Measurements from ENCODE around the gene TCHH. TPM values are rescaled to one million over a fixed set of nuclear protein-coding genes. Genes with fewer than 3 reads are reported as not detected.
"Not testable (repeated sequence)": the region's sequence is repeated elsewhere in the genome, so short reads cannot be mapped to it uniquely, and the experiment has no call there.

TCHH gene
- total RNA-seq, 3 donors from 2014 or later, result 0.05 to 0.09 TPM; not detected in 1

DNA sequence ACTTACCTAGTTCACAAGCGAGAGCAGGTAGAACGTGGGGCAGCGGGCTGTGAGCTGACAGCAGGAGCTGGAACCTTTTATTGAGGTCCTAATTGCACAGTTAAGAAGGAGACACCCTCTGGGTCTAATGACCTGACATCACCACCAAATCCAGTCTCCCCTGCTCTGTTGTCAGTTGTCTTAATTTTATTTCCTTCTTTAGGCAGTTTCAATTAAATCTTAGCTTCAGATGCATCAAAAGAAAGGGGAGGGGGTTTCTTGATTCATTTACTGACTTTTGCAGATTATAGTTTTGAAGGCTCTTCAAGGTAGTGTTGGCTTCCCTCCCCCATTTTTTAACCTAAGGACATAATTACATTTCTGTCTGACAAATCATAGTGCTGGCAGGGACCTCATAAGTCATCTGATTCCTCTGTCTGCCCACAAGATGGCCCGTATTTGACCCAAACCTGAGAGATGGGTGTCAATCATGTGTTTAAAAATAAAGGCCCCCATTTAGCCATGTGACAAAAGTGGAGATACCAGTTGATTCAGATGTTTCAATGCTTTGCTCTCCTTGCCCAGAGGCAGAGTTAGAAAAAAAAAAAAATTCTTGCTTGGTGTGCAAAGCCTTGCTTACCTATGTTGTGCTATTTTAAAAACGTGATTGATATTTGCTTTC is 26.1 kb downstream of the TCHH start, which contains the start of gene TCHHL1:
TSS of gene TCHHL1 (minus strand) at position 51 of the 661 bp plus-strand sequence. CDS start 921 bp downstream, outside the sequence.
- no peaks in the 10 kb centered on the region for H3K4me1 ChIP-seq (ENCODE audit: low read depth)
- TF ChIP-seq, protein P1, sequence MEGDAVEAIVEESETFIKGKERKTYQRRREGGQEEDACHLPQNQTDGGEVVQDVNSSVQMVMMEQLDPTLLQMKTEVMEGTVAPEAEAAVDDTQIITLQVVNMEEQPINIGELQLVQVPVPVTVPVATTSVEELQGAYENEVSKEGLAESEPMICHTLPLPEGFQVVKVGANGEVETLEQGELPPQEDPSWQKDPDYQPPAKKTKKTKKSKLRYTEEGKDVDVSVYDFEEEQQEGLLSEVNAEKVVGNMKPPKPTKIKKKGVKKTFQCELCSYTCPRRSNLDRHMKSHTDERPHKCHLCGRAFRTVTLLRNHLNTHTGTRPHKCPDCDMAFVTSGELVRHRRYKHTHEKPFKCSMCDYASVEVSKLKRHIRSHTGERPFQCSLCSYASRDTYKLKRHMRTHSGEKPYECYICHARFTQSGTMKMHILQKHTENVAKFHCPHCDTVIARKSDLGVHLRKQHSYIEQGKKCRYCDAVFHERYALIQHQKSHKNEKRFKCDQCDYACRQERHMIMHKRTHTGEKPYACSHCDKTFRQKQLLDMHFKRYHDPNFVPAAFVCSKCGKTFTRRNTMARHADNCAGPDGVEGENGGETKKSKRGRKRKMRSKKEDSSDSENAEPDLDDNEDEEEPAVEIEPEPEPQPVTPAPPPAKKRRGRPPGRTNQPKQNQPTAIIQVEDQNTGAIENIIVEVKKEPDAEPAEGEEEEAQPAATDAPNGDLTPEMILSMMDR (IDR thresholded peaks at IDR 0.05), result no peak

DNA sequence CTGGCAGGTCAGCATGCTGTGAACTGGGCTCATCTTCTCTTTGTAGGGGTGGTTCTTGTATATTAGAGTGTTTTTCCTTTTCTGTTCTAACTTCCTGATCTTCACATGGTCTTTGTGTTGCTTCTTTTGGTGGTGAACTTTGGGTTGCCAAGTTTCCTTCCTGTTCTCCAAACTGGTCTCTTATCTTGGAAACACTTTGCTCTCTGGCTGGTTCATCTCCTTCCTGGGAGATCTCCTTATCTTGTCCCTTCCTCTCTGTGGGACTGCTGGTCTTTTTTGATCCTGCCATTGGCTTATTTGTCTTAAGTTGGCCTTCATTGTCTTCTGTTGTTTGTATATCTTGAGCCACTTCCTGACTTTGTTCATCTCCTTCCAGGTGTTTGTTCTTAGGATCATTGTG is 28.5 kb downstream of the TCHH start:
- intact Hi-C loops (cut with DNase I, micrococcal nuclease), result no loop called here
- no peak for DNase-seq
- TF ChIP-seq, protein P1 (IDR thresholded peaks at IDR 0.05), result no peak
- Histone ChIP-seq H3K36me3 (ENCODE audit: low read depth) (no peaks in the 10 kb centered on the region), H3K4me3 (no peak overlapping the region), H3K4me1 (ENCODE audit: low read depth) (no peaks in the 10 kb centered on the region), H3K9me3 (no peaks in the 10 kb centered on the region)
- ATAC-seq, result no peak

More for the DNA sequence above, 26.1 kb downstream of the TCHH start, which contains the start of gene TCHHL1:
- ATAC-seq (no peak), DNase-seq (no peak)
- Histone ChIP-seq H3K36me3 (ENCODE audit: low read depth) (no peaks in the 10 kb centered on the region), H3K4me3 (no peak within 1 kb of the TSS), H3K9me3 (peaks cover 4% of the 10 kb centered on the region)
- intact Hi-C loops (cut with DNase I, micrococcal nuclease), result no loop called here

DNA sequence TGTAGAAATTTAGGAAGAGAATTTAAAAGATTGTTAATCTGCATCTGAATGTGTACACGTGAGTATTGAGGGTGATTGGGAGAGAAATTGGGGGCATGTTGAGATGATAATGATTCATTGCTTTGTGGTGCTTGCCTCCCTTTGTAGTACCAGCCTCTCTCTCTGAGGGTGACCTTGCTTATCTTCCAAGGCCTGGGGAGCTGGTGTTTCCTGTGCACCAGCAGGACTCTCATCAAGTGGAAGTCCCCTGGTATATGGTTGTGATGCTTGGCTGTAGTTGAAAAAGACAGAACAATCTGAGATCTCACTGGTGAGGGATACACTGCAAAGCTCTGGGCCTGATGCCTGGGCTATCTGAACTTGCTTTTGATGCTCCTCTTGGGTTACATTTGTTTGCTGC is 30.4 kb downstream of the TCHH start:
- Histone ChIP-seq H3K36me3 (ENCODE audit: low read depth) (no peaks in the 10 kb centered on the region), H3K4me3 (no peak overlapping the region), H3K4me1 (ENCODE audit: low read depth) (no peaks in the 10 kb centered on the region), H3K9me3 (no peaks in the 10 kb centered on the region)
- TF ChIP-seq, protein P1 (IDR thresholded peaks at IDR 0.05), result no peak
- intact Hi-C loops (cut with DNase I, micrococcal nuclease), result no loop called here
- DNase-seq (no peak), ATAC-seq (no peak)

DNA sequence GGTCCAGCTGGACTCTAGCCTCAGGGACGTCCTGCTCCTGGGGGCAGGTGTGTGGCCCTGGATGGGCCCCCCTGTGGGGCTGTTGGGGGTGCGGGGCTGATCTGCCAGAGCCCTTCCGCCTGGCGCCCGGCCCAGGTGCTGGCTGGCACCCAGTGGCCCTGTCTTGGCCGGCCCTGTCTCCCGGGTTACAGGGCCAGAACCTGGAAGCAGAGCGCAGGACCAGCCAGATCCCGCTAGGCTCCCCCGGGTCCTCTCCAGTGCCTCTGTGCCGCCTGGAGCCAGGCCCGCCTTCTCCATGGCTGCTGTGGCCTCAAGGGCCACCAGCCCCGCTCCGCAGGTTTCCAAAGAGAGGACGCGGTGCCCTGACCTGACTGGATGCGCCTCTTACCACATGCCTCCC is 34.2 kb downstream of the TCHH start:
- DNase-seq; H3K9me3 ChIP-seq; H3K36me3 ChIP-seq (ENCODE audit: low read depth); H3K4me3 ChIP-seq; intact Hi-C loops (cut with DNase I, micrococcal nuclease); H3K4me1 ChIP-seq (ENCODE audit: low read depth); ATAC-seq: not testable (repeated sequence)

DNA sequence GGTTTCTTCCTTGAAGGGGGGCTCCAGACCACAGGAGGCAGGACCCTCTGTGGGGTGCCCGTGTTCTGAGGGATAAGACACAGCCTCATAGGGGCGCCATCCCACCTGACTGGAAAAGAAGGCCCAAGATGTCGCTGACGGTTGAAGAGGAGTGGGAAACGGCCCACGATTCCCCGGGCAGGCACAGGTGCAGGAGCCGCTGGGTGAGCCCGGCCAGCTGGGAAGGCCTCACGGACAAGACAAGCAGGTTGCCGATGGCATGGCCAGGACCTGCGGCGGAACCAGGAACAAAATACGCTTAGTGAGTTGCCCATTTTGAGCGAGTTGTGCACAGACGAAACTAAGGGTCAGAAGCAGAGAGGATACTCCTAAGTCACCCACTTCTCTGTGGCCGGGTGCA is 34.8 kb downstream of the TCHH start:
- intact Hi-C loops (cut with DNase I, micrococcal nuclease); H3K36me3 ChIP-seq (ENCODE audit: low read depth); H3K4me3 ChIP-seq; DNase-seq; ATAC-seq; H3K9me3 ChIP-seq; H3K4me1 ChIP-seq (ENCODE audit: low read depth): not testable (repeated sequence)

DNA sequence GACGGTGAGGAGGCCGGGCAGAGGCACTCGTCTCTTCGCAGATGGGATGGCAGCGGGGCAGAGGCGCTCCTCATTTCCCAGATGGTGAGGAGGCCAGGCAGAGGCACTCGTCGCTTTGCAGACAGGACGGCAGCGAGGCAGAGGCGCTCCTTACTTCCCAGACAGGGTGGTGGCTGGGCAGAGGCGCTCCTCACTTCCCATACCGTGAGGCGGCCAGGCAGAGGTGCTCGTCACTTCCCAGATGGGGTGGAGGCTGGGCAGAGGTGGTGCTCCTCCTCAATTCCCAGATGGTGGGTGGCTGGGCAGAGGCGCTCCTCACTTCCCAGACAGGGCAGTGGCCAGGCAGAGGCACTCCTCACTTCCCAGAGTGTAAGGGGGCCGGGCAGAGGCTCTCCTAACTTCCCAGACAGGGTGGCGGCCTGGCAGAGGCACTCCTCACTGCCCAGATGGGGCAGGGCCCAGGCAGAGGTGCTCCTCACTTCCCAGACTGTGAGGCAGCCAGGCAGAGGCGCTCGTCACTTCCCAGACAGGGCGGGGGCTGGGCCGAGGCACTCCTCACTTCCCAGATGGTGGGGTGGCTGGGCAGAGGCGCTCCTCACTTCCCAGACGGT is 36.3 kb downstream of the TCHH start:
- TF ChIP-seq, protein P1 (IDR thresholded peaks at IDR 0.05), result no peak
- ATAC-seq (no peak), DNase-seq (peak in 1 of 3 donors; percentile 37)
- H3K4me1 ChIP-seq (ENCODE audit: low read depth), result no peaks in the 10 kb centered on the region
- H3K36me3 ChIP-seq (ENCODE audit: low read depth), result no peaks in the 10 kb centered on the region
- no peaks in the 10 kb centered on the region for H3K9me3 ChIP-seq
- intact Hi-C loops (cut with DNase I, micrococcal nuclease), result no loop called here
- no peak overlapping the region for H3K4me3 ChIP-seq
